Central memory CD4-positive, alpha-beta T cell (primary cell): ENCODE data around the gene CRKL.
"Not testable (repeated sequence)": the region's sequence is repeated elsewhere in the genome, so short reads cannot be mapped to it uniquely, and the experiment has no call there.

Source experiments
- DNase-seq: peaks from one replicate; pipeline ENCODE4 v3.0.0; 2022

Gene CRKL

DNA sequence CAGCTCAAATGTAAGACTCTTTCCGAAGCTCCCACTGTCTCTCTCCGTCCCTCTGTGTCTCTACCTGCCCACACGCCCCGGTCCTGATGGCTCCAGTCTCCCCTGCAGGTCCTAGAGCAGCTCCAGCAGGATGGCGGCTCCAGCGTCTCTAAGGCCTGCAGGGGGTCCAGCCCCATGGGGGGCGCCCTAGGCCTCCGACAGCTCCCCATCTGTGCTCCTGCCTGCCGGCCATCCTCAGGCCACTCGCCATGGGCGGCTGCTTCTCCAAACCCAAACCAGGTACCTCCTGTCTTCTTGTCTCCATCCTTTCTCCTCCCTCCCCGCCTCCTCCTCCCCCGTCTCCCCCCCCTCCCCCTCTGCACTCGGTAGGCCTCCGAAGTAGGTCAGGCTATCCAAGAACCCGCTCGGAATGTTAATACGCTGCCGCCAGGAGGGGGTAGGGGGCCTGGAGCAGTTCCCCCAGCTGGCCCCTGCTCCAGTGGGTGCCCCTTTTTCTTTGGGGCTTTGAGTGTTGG, 50.5 kb downstream of the CRKL start:
- DNase-seq: no peak

DNA sequence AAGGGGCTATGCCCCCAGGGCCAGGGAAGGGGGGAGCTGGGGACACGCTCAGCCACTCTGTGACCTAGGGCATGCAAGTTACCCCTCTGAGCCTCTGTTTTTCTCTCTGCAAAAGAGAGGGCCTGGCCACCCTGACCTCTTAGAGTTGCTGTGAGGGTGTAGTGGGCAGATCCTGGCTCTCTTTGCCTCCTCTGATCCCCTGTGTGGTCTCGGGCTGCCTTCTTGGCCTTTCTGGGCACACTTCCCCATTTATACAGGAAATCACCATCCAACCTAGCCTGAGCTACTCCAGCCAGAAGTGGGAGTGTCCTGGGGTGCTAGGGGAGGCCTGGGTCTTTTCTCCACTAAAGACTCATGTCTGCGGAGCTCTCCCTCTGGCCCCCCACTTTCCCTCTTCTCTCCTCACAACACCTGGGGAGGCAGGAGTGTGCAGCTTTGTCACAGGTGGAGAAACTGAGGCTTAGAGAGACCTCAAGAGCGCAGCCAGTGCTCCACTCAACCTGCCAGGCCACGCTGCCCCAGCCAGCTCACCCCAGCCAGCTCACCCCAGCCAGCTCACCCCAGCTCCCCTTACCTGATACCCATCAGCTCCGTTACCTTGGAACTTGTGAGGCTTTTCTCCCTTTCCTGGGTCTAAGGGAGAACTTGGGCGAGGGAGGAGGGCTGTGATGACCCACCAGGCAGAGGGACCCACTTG, 51.2 kb downstream of the CRKL start:
- DNase-seq: no peak

DNA sequence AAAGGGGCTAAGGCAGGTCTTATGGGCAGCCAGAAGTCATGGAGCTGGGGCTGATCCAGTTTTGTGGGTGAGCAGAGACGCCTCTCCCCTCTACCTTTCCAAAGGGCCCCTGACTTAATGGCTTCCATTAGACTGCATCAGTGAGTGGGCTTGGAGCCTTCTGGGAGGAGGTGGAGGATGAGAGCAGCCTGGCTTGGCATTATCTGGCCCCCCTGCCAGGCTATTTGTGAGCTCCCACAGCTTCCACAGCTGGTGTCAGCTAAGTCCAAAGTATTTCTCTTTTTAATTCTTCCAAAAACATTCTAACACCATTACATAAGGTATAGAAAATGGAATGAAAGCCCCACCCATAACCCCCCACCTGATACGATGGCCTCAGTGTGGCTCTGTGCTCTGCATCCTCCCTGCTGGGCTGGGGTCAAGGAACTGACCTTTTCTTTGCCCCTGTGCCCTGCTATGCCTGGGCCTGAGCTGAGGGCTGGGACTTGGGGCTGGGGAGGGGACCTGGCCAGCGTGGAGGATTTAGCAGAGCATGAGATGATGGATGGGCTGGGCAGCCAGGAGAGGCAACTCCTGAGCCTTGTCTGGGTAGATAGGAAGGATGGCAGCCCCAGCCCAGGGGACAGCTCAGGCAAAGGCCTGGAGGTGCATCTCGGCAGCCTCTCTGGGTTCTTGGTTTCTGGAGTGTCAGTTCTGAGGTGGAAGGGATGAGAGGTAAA, 53.9 kb downstream of the CRKL start:
- no peak for DNase-seq

DNA sequence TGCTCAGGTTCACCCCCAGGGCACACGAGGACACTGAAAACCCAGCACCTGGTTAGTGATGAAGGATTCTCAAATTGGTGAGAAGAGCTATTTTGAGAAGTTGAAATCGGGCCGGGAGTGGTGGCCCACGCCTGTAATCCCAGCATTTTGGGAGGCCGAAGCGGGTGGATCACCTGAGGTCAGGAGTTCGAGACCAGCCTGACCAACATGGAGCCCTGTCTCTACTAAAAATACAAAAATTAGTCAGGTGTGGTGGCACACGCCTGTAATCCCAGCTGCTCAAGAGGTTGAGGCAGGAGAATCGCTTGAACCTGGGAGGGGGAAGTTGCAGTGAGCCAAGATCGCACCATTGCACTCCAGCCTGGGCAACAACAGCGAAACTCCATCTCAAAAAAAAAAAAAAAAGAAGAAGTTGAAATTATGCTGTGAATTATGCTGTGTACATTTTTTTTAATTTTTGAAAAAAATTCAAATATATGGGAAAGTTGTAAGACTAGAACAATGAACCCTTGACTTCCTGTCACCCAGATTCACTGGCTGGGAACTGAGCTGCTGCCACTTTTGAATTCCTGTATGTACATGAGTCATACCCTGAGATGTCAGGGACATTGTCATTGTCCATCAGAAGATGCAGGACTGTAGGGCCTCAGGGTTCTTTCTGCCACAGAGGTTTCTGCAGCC, 54.9 kb downstream of the CRKL start:
- not testable (repeated sequence) for DNase-seq

DNA sequence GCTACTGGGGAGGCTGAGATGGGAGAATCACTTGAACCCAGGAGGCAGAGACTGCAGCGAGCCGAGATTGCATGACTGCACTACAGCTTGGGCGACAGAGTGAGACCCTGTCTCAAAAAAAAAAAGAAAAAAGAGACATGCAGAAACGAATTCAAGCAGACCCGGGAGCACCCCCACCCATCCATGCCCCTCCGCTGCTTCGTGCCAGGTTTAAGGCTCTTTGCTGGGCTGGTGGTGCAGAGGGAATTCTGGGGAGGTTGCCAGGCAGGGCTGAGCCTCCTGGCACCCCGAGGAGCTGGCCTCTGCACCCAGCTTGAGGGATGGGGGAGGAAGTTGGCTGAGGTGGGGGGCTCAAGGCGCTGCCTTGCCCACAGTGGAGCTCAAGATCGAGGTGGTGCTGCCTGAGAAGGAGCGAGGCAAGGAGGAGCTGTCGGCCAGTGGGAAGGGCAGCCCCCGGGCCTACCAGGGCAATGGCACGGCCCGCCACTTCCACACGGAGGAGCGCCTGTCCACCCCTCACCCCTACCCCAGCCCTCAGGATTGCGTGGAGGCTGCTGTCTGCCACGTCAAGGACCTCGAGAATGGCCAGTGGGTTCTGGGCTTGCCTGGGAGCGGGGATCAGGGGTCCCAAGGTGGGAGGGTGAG, 55.8 kb downstream of the CRKL start:
- DNase-seq: no peak

DNA sequence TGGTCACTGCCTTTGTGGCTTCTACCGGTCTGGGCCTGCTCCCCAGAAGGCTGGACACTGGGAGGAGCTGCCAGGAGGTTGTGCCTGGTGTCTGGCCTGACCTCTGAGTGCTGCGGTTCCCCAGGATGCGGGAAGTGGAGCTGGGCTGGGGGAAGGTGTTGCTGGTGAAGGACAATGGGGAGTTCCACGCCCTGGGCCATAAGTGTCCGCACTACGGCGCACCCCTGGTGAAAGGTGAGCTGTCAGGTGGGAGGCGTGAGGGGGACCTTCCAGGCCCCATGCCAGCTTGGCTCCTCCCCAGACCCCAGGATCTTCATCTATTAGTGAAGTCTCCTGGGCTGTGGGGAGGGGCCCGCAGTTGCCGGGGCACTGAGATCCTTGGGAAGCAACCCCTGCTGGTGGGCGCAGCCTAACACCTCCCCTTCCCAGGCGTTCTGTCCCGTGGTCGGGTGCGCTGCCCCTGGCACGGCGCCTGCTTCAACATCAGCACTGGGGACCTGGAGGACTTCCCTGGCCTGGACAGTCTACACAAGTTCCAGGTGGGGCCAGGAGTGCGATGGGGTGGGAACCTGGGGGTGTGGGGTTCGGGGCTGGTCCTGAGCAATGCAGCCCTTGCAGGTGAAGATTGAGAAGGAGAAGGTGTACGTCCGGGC, 56.6 kb downstream of the CRKL start:
- DNase-seq: no peak

DNA sequence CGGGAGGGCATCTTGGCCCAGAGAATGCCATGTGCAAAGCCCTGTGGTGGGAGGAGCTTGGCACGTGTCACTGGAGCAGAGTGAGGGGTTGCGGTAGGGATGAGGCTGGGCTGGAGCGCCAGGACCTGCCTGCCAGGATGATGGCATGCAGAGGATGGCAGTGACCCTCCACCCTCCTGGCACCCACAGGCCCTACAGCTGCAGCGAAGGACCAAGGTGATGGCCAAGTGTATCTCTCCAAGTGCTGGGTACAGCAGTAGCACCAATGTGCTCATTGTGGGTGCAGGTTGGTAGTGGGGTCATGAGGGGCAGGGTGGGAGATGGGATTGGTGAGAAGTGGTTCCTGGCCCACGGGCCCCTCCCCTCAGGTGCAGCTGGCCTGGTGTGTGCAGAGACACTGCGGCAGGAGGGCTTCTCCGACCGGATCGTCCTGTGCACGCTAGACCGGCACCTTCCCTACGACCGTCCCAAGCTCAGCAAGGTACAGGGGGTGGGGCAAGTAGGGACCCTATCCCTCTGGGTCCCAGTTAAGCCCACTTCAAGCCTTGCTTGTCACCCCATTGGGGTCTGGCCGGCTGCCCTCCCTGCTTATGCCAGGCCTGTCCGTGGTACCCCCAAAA, 57.2 kb downstream of the CRKL start:
- no peak for DNase-seq

DNA sequence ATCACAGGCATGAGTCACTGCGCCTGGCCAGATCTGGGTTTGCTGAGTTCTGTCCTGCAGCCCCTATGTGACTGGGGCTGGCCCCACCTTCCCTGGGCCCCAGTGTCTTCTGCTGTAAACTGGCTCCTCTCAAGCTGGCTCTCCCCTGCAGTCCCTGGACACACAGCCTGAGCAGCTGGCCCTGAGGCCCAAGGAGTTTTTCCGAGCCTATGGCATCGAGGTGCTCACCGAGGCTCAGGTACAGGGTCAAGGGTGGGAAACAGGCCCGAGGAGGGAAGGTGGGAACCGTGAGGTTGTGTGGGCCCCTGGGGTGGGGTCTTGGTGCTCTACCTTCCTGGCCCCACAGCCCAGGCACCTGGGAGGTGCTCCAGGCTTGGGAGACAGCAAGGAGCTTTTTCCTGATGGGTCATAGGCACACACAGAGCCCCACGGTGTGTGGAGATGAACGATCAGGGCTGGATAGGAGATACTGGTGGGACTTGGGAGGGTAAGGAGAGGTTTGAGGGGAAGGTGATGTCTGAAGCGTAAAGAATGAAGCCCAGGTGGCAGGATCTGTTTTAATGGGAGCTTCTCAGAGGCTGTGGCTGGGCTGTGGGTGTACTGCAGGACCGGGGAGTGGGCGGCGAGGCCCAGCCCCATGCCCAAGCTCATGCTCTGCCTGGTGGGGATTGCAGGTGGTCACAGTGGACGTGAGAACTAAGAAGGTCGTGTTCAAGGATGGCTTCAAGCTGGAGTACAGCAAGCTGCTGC, 58.5 kb downstream of the CRKL start:
- DNase-seq: no peak

DNA sequence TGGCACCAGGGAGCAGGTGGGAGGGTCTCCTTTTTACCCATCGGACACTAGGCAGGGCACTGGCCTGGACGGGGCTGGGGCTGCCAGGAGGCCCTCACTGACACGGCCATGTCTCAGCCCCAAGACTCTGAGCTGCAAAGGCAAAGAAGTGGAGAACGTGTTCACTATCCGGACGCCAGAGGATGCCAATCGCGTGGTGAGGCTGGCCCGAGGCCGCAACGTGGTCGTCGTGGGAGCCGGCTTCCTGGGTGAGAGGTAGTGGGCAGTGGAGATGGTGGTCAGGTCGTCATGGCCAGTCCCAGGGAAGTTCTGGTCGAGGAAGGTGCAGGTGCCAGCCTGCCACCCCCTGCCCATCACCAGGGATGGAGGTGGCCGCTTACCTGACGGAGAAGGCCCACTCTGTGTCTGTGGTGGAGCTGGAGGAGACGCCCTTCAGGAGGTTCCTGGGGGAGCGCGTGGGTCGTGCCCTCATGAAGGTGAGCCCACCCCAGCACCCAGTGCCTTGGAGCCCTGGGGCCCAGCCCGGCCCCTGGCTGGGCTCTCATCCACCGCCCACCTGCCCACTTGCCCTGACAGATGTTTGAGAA, 59.2 kb downstream of the CRKL start:
- no peak for DNase-seq

DNA sequence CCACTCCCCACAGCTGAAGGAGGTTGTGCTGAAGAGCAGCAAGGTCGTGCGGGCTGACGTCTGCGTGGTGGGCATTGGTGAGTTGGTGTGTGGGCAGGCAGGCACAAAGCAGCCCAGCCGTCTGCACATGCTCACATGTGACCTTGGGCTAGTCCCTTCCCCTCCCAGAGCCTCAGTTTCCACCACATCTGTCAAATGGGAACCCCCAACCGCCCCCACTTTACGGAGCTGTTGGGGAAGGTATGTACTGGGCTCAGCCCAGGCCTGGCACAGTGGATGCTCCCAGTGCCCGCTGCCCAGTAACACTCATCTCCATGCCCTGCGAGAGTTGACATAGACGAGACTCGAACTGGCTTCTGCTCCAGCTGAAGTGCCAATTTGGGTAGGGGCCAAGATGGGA, 59.8 kb downstream of the CRKL start:
- DNase-seq: no peak

DNA sequence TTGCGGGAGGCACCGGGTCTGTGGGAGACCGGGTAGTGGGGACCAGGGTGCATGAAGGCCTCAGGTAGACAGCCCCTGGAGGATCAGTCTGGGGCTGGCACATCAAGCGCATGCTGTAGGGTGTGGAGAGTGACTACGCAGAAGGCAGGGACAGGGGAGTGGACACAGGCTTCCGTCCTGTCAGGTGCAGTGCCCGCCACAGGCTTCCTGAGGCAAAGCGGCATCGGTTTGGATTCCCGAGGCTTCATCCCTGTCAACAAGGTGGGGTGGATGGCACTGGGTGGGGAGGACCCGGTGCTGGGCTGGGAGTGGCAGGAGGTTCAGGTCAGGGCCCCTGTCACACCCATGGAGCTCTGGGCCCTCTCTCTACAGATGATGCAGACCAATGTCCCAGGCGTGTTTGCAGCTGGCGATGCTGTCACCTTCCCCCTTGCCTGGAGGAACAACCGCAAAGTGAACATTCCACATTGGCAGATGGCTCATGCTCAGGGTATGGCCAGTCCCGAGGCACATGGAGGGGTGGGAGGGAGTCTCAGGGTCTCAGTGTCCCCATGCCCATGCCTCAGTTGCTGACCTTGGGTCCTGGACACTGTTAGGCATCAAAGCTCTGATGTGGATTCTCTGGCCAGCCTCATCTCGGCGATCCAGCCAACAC, 60.4 kb downstream of the CRKL start:
- DNase-seq: no peak

DNA sequence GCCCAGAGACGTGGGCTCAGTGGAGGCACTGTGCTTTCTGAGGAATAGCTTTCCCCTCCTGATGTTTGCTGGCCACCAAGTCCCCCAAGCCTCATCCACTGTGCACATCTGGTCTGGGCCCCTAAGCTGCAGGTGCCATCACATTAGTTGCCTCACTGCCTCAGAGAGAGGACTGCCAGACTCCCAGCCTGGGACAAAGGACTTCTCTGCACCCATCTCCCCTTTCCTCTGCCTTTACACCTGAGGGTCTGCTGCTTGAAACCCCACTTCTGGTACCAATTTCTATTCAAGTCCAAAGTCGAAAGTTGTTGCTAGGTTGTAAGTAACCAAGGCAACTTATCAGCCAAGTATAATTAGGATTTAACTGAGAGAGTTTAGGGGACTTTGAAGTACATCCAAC, 61.2 kb downstream of the CRKL start:
- no peak for DNase-seq

DNA sequence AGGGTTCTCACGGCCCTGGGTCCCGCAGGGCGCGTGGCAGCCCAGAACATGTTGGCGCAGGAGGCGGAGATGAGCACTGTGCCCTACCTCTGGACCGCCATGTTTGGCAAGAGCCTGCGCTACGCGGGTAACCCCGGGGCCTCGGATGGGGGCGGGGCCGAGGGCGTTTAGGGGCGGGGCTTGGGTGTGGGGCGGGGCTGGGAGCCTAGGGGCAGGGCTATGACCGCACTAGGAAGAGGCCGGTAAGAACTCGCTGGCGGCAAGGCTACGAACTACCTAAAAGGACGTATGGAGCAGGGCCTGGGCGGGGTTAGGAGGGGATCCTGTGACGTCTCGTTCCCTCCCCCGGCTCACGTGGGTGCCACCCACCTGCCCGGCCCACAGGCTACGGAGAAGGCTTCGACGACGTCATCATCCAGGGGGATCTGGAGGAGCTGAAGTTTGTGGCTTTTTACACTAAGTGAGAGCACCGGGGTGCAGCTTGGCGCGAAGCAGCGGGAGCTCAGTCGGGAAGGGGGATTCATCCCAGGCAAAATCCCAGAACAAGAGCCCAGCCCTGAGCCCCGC, 62.1 kb downstream of the CRKL start:
- DNase-seq: peak; percentile 61

DNA sequence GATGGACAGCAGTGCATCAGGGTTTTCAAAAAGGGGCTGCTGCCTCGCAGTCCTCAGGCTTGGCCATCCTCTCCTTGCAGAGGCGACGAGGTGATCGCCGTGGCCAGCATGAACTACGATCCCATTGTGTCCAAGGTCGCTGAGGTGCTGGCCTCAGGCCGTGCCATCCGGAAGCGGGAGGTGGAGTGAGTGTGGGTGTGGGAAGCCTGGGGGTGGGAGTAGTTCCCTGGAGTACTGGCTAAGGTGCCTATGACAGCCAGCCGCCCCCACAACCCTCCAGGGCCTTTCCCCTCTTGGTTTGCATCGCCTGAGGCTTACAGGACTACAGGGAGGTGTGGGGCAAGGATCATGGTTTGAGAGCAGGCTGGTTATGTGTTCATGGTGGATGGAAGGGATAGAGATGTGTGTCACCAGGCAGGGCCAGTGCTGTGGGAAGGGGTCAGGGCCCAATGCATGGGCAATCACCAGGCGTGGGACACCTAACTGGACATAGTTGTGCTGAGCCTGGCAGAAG, 62.8 kb downstream of the CRKL start:
- no peak for DNase-seq

DNA sequence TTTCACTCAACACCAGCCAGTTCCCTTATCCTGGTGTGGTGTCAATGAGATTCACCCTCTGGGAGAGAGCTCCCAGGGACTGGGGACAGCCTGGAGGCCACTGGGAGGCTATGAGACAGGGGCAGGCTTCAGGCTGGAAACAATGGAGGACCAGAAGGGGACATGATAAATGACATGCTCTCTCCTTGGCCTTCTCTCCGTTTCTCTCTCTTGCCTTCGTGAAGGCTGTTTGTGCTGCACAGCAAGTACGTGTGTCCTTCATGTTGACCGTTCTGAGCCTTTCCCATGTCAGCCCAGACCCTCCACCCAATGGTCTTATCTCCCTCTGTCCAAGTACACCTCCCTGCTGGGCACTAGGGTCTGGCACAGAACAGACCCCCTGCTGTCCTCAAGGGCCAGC, 63.3 kb downstream of the CRKL start:
- DNase-seq: no peak

DNA sequence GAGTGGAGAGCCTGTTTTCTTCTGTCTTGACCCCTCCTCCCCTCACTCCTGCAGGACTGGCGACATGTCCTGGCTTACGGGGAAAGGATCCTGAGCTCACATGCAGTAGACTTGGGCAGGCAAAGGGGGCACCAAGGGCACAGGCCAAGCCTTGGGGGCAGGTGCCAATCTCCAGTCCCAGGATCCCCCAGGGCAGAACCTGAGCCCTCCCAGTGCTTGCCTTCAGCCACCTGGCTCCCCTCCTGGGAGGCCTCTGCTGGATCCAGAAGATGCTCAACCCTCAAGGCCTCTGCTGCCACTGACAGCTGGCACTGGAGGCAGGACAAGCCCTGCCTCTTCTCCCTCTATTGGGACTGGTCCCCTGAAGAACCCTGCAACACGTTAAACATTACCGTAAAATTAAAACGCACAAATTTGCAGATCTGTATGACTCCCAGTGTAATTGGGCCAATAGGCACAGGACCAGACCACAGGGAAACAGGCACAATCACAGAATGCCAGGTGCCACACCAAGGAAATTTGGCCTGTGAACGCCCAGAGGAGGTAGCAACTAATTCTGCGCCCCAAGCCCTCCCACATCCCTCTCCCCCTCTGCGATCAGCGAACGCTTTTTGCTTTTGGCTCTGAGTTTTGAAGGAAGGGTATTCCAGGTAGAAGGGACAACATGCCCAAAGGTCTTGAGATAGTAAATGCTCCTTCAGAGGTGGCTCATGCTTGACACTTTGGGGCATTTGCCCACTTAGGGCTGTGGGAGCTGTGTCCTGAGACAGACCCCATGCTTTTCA, 63.9 kb downstream of the CRKL start:
- DNase-seq: no peak

DNA sequence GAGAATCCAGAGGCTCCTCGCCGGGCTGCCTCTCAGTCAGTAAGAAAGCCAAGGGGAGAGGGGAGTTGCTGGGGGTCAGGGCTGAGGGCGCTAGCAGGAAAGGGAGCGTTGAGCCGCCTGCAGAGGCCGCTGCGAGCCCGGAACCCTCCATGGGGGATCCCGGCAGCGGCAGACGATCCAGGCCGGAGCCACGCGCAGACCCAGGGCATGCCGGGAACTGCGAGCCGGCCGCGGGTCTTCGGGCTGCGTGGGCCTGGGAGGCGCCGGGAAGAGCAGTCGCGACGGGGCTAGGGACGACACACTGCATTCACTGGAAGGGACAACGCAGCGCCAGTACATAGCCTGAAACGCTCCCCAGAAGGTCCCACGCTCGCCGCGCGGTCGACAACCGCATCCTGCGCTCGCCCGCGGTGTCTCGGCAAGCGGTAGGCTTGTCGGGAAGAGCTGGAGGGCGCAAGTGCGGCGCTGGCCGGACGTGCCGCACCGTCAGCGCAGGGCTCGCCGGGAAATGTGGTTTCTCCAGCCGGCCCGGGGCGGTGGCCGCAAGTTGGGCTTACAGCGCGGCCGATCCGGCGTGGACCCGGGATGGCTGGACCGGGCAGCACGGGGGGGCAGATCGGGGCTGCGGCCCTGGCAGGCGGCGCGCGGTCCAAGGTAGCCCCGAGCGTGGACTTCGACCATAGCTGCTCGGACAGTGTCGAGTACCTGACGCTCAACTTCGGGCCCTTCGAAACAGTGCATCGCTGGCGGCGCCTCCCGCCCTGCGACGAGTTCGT, 64.8 kb downstream of the CRKL start, which contains the start of gene LZTR1:
TSS of gene LZTR1 (plus strand) at position 511 of the 776 bp plus-strand sequence. CDS start at position 586, 75 bp downstream.
- peak; percentile 65 for DNase-seq

DNA sequence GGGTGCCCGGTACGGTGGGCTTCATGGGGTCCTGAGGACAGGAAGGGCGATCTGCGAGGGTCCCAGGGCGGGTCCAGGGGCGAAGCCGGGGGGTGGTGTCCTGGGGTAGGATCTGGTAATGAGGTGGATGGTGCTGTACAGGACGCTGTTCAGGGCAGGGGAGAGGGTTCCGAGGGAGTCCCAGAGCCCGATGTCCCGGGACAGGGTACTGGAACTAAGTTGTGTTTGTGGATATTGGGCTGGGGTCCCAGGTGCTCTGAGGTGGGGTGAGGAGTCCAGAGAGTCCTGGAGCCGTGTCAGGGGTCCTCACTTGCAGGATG, 65.3 kb downstream of the CRKL start:
- no peak for DNase-seq
